SK-N-SH (cell line): ENCODE measurements around the gene PELI1. TPM values are rescaled to one million over a fixed set of nuclear protein-coding genes. Genes with fewer than 3 reads are reported as not detected.

Experiments used
- CTCF ChIA-PET: fragments of 300-600, 350-600 bp; formaldehyde crosslinking; extraction: SDS; loops from one replicate; lab custom pipeline; 2021; lab: Yijun Ruan, JAX
- POLR2A ChIA-PET: fragments of 350-600 bp; sonication (Branson Sonifier 250); formaldehyde crosslinking; extraction: SDS; loops from one replicate; lab custom pipeline; 2020; ENCODE audit warnings: antibody characterized with exemption, inconsistent platforms; lab: Yijun Ruan, JAX
- DNase-seq: peaks from one replicate; pipeline ENCODE4 v3.0.0; 2012
- H2AFZ ChIP-seq: fragments of 200-600 bp; sonication (generic); 2 replicates; pipeline ENCODE4 v1.8.1; 2016; ENCODE audit warnings: antibody characterized with exemption, mild to moderate bottlenecking, low read depth
- H3F3A ChIP-seq: fragments of 200-600 bp; sonication (generic); replicated peaks from 2 replicates; pipeline ENCODE3; 2016; ENCODE audit warnings: antibody characterized with exemption, mild to moderate bottlenecking; ENCODE audit not compliant: insufficient read depth
- H3K27ac ChIP-seq, 2 experiments: fragments of 200-500 bp in 1 of 2; fragments of 200-600 bp in 1 of 2; sonication (Bioruptor generic) in 1 of 2; sonication (generic), shearing (Covaris generic) in 1 of 2; 2 replicates each; pipeline versions ENCODE4 v1.5.1 to v1.6.1; 2014 to 2016; ENCODE audit warnings: low read depth in 2 of 2, inconsistent platforms in 1 of 2, low read length in 1 of 2, mild to moderate bottlenecking in 1 of 2, mixed read lengths in 1 of 2
- H3K27me3 ChIP-seq: fragments of 200-600 bp; sonication (generic), shearing (Covaris generic); 2 replicates; pipeline ENCODE4 v1.6.1; 2016; ENCODE audit warnings: mixed run types; ENCODE audit not compliant: insufficient read depth
- H3K36me3 ChIP-seq, 2 experiments: fragments of 200-500 bp in 1 of 2; fragments of 200-600 bp in 1 of 2; sonication (Bioruptor generic) in 1 of 2; sonication (generic) in 1 of 2; replicated peaks in 1 of 2; 2 replicates each; pipeline versions ENCODE3 to v1.5.1; 2014 to 2016; ENCODE audit warnings: low read length in 1 of 2, mild to moderate bottlenecking in 1 of 2; ENCODE audit not compliant: insufficient read depth in 2 of 2, control insufficient read depth in 1 of 2
- H3K4me1 ChIP-seq, 2 experiments: fragments of 200-500 bp in 1 of 2; fragments of 200-600 bp in 1 of 2; sonication (Bioruptor generic) in 1 of 2; sonication (generic), shearing (Covaris generic) in 1 of 2; 2 replicates each; pipeline versions ENCODE4 v1.5.1 to v1.6.1; 2014 to 2016; ENCODE audit warnings: low read depth in 1 of 2, low read length in 1 of 2, mixed run types in 1 of 2; ENCODE audit not compliant: insufficient read depth in 2 of 2, control insufficient read depth in 1 of 2
- H3K4me2 ChIP-seq: fragments of 200-600 bp; sonication (generic), shearing (Covaris generic); 2 replicates; pipeline ENCODE4 v1.6.1; 2017; ENCODE audit warnings: mixed run types
- H3K4me3 ChIP-seq, 2 experiments: fragments of 200-500 bp in 1 of 2; fragments of 200-600 bp in 1 of 2; sonication (Bioruptor generic) in 1 of 2; sonication (generic), shearing (Covaris generic) in 1 of 2; 2 replicates each; pipeline versions ENCODE4 v1.5.1 to v1.8.1; 2014 to 2016; ENCODE audit warnings: low read depth in 2 of 2, inconsistent platforms in 1 of 2, low read length in 1 of 2, mild to moderate bottlenecking in 1 of 2, mixed read lengths in 1 of 2, moderate library complexity in 1 of 2
- H3K79me2 ChIP-seq: fragments of 200-600 bp; sonication (generic); 2 replicates; pipeline ENCODE4 v1.8.1; 2017; ENCODE audit warnings: mild to moderate bottlenecking; ENCODE audit not compliant: insufficient read depth
- H3K9ac ChIP-seq: fragments of 200-600 bp; sonication (generic); 2 replicates; pipeline ENCODE4 v1.6.1; 2017; ENCODE audit warnings: mixed run types
- H3K9me2 ChIP-seq: fragments of 200-600 bp; sonication (generic); 2 replicates; pipeline ENCODE4 v1.6.1; 2017; ENCODE audit warnings: mixed run types
- H3K9me3 ChIP-seq: fragments of 200-600 bp; sonication (generic); 2 replicates; pipeline ENCODE4 v1.6.1; 2017; ENCODE audit warnings: mixed run types, mild to moderate bottlenecking, moderate library complexity
- H4K20me1 ChIP-seq: fragments of 200-600 bp; sonication (generic); 2 replicates; pipeline ENCODE4 v1.6.1; 2017; ENCODE audit warnings: mild to moderate bottlenecking, mixed run types; ENCODE audit not compliant: insufficient read depth
- CHD2 ChIP-seq: fragments of 150-350 bp; IDR thresholded peaks from 2 replicates; pipeline ENCODE4 v1.6.1; 2018; ENCODE audit warnings: low read length; ENCODE audit not compliant: partially characterized antibody
- ELF1 ChIP-seq: IDR thresholded peaks from 2 replicates; pipeline ENCODE4 v1.4.0; 2012
- EP300 ChIP-seq, 2 experiments: IDR thresholded peaks; 2 replicates each; pipeline versions ENCODE4 v1.4.0 to v1.6.1; 2012; ENCODE audit warnings: borderline replicate concordance in 1 of 2, low read depth in 1 of 2, low read length in 1 of 2
- FOSL2 ChIP-seq: IDR thresholded peaks from 2 replicates; pipeline ENCODE4 v1.4.0; 2012; ENCODE audit warnings: low read depth, mild to moderate bottlenecking, moderate library complexity, borderline replicate concordance
- FOXJ3 ChIP-seq: sonication (generic); formaldehyde crosslinking; IDR thresholded peaks from 2 replicates; pipeline ENCODE4 v1.5.1; 2020; ENCODE audit warnings: mild to moderate bottlenecking, missing genetic modification reagents
- GATA2 ChIP-seq: sonication (generic); formaldehyde crosslinking; IDR thresholded peaks from 2 replicates; pipeline ENCODE4 v1.5.0; 2020; ENCODE audit warnings: mild to moderate bottlenecking, missing genetic modification reagents
- JUND ChIP-seq: IDR thresholded peaks from 2 replicates; pipeline ENCODE4 v1.4.0; 2012
- MEF2A ChIP-seq: IDR thresholded peaks from 2 replicates; pipeline ENCODE4 v1.4.0; 2012; ENCODE audit warnings: low read depth, borderline replicate concordance
- MXI1 ChIP-seq: IDR thresholded peaks from 2 replicates; pipeline ENCODE4 v1.6.1; 2012; ENCODE audit warnings: mild to moderate bottlenecking, low read depth, low read length, improper control_type of control experiment
- NRF1 ChIP-seq: IDR thresholded peaks from 2 replicates; pipeline ENCODE4 v1.6.1; 2012; ENCODE audit warnings: low read depth, mild to moderate bottlenecking, low read length
- PBX3 ChIP-seq: IDR thresholded peaks from 2 replicates; pipeline ENCODE4; 2012
- POLR2AphosphoS5 ChIP-seq: IDR thresholded peaks from 2 replicates; pipeline ENCODE4 v1.6.1; 2012; ENCODE audit warnings: low read depth, low read length
- RAD21 ChIP-seq: IDR thresholded peaks from 2 replicates; pipeline ENCODE4 v1.6.1; 2012; ENCODE audit warnings: mild to moderate bottlenecking, low read length
- RCOR1 ChIP-seq: fragments of 150-350 bp; IDR thresholded peaks from 2 replicates; pipeline ENCODE4 v1.6.1; 2017; ENCODE audit warnings: antibody characterized with exemption, low read length
- RFX5 ChIP-seq: IDR thresholded peaks from 2 replicates; pipeline ENCODE4 v1.6.1; 2012; ENCODE audit warnings: mild to moderate bottlenecking, improper control_type of control experiment, low read length
- TEAD4 ChIP-seq: IDR thresholded peaks from 2 replicates; pipeline ENCODE4 v1.4.0; 2012; ENCODE audit warnings: mild to moderate bottlenecking, borderline replicate concordance; ENCODE audit not compliant: insufficient read depth
- USF2 ChIP-seq: fragments of 150-350 bp; IDR thresholded peaks from 2 replicates; pipeline ENCODE4 v1.6.1; 2017; ENCODE audit warnings: antibody characterized with exemption, low read length, low read depth, borderline replicate concordance
- WGBS: methylation state at CpG from one replicate; pipeline ENCODE4 v1.1.6; 2017; ENCODE audit warnings: low lambda C conversion rate; 5-methylcytosine and 5-hydroxymethylcytosine counted together
- polyA plus RNA-seq, 3 experiments: library from polyadenylated mRNA; depleted of rRNA; stranded (reverse); fragments of >200 nt; gene quantifications; 2 replicates each; pipeline ENCODE4 v1.2.3, GENCODE V29; 2012
- TF ChIP-seq, protein P1 (sequence below): fragments of 200-600 bp; sonication (generic); IDR thresholded peaks from 2 replicates; pipeline ENCODE4 v1.6.1; 2017; ENCODE audit warnings: antibody characterized with exemption, mild to moderate bottlenecking, moderate library complexity
- TF ChIP-seq, protein P2 (sequence below): fragments of 150-350 bp; IDR thresholded peaks from 2 replicates; pipeline ENCODE4 v1.6.1; 2016; ENCODE audit warnings: mild to moderate bottlenecking, low read depth, low read length

PELI1 gene
- polyA plus RNA-seq, 1 of the 3 experiments (the other 2 are of a cell fraction), result 4.2 TPM

GRCh38 chr2:64143169-64144056 is 807 bp downstream of the PELI1 start:
- POLR2A ChIA-PET, result no interaction called here

DNA sequence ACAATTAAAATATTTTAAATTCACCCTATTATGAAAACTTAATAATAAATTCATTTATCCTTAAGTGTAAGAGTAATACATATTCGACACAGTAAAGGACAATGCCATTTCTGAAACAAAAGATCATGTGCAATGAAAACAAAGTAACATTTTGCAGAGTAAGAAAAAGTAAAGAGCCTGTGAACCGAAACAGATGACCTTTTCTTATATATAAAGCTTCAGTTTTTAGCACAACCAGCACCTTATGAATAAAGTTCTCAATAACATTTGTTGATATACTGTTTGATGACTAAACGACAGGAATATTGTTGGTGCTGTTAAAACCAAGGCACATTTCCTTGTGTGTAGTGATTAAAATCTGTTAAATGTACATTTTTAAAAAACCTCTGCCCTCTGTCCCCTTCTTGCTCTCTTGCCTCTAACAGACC is 1.5 kb downstream of the PELI1 start:
- WGBS, result 8% methylated on average over 3 of the region's 3 CpGs
- Histone ChIP-seq H3K9me3 (no peaks in the 10 kb centered on the region), H3K36me3 (no peaks in the 10 kb centered on the region), H3K4me1 (peaks cover 14 to 17% of the 10 kb centered on the region in 2 experiments; a peak in 3 of 4 replicates), H3K79me2 (peaks cover 62% of the 10 kb centered on the region), H3K9me2 (no peaks in the 10 kb centered on the region), H3K27ac (peak overlapping the region; percentile 76 to 91), H4K20me1 (0 out of 2 replicates have a peak, but pooled peaks cover 5% of the 10 kb centered on the region), H3K9ac (peak overlapping the region; percentile 85), H3K4me3 (peak overlapping the region; percentile 82 to 95), H2AFZ (peak overlapping the region; percentile 86), H3K4me2 (peak overlapping the region; percentile 70), H3K27me3 (no peaks in the 10 kb centered on the region), H3F3A (no peaks in the 10 kb centered on the region)
- POLR2A ChIA-PET, result no interaction called here
- no peak for DNase-seq
- CTCF ChIA-PET, result interaction anchor here (0.9 to 3.2 kb wide), 4 partner anchors 9 to 129 kb away, joined by 3 to 13 read pairs (median 6); no protein-coding TSS in a partner anchor
- TF ChIP-seq TEAD4 (no peak), RAD21 (no peak), MXI1 (no peak), EP300 (IDR thresholded peaks at IDR 0.05; ENCODE audit: borderline replicate concordance in 1 of 2, low read depth in 1 of 2, low read length in 1 of 2) (no peak), RCOR1 (no peak), FOSL2 (no peak), PBX3 (no peak), ELF1 (no peak), USF2 (no peak), JUND (no peak), CHD2 (no peak), NRF1 (no peak), RFX5 (no peak), GATA2 (CRISPR knock-in tag) (no peak)
- TF ChIP-seq, protein P1, sequence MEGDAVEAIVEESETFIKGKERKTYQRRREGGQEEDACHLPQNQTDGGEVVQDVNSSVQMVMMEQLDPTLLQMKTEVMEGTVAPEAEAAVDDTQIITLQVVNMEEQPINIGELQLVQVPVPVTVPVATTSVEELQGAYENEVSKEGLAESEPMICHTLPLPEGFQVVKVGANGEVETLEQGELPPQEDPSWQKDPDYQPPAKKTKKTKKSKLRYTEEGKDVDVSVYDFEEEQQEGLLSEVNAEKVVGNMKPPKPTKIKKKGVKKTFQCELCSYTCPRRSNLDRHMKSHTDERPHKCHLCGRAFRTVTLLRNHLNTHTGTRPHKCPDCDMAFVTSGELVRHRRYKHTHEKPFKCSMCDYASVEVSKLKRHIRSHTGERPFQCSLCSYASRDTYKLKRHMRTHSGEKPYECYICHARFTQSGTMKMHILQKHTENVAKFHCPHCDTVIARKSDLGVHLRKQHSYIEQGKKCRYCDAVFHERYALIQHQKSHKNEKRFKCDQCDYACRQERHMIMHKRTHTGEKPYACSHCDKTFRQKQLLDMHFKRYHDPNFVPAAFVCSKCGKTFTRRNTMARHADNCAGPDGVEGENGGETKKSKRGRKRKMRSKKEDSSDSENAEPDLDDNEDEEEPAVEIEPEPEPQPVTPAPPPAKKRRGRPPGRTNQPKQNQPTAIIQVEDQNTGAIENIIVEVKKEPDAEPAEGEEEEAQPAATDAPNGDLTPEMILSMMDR, result no peak
- TF ChIP-seq, protein P2, sequence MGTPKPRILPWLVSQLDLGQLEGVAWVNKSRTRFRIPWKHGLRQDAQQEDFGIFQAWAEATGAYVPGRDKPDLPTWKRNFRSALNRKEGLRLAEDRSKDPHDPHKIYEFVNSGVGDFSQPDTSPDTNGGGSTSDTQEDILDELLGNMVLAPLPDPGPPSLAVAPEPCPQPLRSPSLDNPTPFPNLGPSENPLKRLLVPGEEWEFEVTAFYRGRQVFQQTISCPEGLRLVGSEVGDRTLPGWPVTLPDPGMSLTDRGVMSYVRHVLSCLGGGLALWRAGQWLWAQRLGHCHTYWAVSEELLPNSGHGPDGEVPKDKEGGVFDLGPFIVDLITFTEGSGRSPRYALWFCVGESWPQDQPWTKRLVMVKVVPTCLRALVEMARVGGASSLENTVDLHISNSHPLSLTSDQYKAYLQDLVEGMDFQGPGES, result no peak

More at GRCh38 chr2:64143169-64144056, 807 bp downstream of the PELI1 start:
- peaks cover 14 to 17% of the 10 kb centered on the region in 2 experiments; a peak in 3 of 4 replicates for H3K4me1 ChIP-seq
- H3K79me2 ChIP-seq, result peaks cover 56% of the 10 kb centered on the region
- CTCF ChIA-PET, result interaction anchor here (0.9 to 3.2 kb wide), 4 partner anchors 10 to 129 kb away, joined by 3 to 13 read pairs (median 3); no protein-coding TSS in a partner anchor
- under 1% methylated on average over 29 of the region's 69 CpGs for WGBS
- TF ChIP-seq FOXJ3 (CRISPR knock-in tag) (no peak), MEF2A (no peak), MXI1 (no peak), FOSL2 (no peak), POLR2AphosphoS5 (no peak), USF2 (no peak)
- peak overlapping the region; percentile 76 to 91 for H3K27ac ChIP-seq
- H3F3A ChIP-seq, result no peaks in the 10 kb centered on the region
- H3K4me3 ChIP-seq, result peak overlapping the region; percentile 82 to 95
- peak; percentile 74 for DNase-seq
- peak overlapping the region; percentile 70 for H3K4me2 ChIP-seq
- no peaks in the 10 kb centered on the region for H3K9me3 ChIP-seq
- H3K9me2 ChIP-seq, result no peaks in the 10 kb centered on the region
- peak overlapping the region; percentile 85 for H3K9ac ChIP-seq
- peak overlapping the region; percentile 86 for H2AFZ ChIP-seq
- 0 out of 2 replicates have a peak, but pooled peaks cover 5% of the 10 kb centered on the region for H4K20me1 ChIP-seq
- no peaks in the 10 kb centered on the region for H3K36me3 ChIP-seq
- no peaks in the 10 kb centered on the region for H3K27me3 ChIP-seq
